Measurements from ENCODE around the gene TNXB. TPM values are rescaled to one million over a fixed set of nuclear protein-coding genes. Genes with fewer than 3 reads are reported as not detected.
"Not testable (repeated sequence)": the region's sequence is repeated elsewhere in the genome, so short reads cannot be mapped to it uniquely, and the experiment has no call there.

Gene TNXB
- polyA plus RNA-seq, 1 donor, result 125 TPM

- not testable (repeated sequence) for DNase-seq
These were observed 35.1 kb upstream of the TNXB start for GRCh38 chr6:32144238-32144637.

- DNase-seq, result no peak
These were observed 31.4 kb upstream of the TNXB start for GRCh38 chr6:32140420-32141046.

- DNase-seq, result no peak
These were observed 30.5 kb upstream of the TNXB start for GRCh38 chr6:32139590-32139989.

- no peak for DNase-seq
These were observed 28.3 kb upstream of the TNXB start for GRCh38 chr6:32137454-32137853.

- DNase-seq, result no peak
These were observed 24.6 kb upstream of the TNXB start for GRCh38 chr6:32133786-32134185.

- DNase-seq, result no peak
These were observed 23.0 kb upstream of the TNXB start for GRCh38 chr6:32132110-32132509.

GRCh38 chr6:32131439-32131948 is 22.4 kb upstream of the TNXB start:
- no peak for DNase-seq

GRCh38 chr6:32129297-32130088 is 20.4 kb upstream of the TNXB start:
- DNase-seq, result no peak

- DNase-seq, result no peak
These were observed 19.7 kb upstream of the TNXB start for GRCh38 chr6:32128751-32129296.

GRCh38 chr6:32127717-32128592 is 18.8 kb upstream of the TNXB start, which contains the start of gene ATF6B:
Gene ATF6B, minus strand, starts transcription at chr6:32128246. Its CDS starts 39 bp downstream, at chr6:32128207.
- DNase-seq, result peak; percentile 99

- DNase-seq, result no peak
These were observed 18.2 kb upstream of the TNXB start for GRCh38 chr6:32127409-32127716.

- no peak for DNase-seq
These were observed 17.7 kb upstream of the TNXB start for GRCh38 chr6:32126880-32127279.

- no peak for DNase-seq
These were observed 14.5 kb upstream of the TNXB start for GRCh38 chr6:32123681-32124080.

- DNase-seq, result no peak
These were observed 11.5 kb upstream of the TNXB start for GRCh38 chr6:32120573-32121059.

GRCh38 chr6:32118782-32119628 is 9.9 kb upstream of the TNXB start:
- DNase-seq, result peak; percentile 87

GRCh38 chr6:32117461-32117860 is 8.3 kb upstream of the TNXB start:
- no peak for DNase-seq

- no peak for DNase-seq
These were observed 7.5 kb upstream of the TNXB start for GRCh38 chr6:32116674-32117073.

GRCh38 chr6:32115623-32116022 is 6.5 kb upstream of the TNXB start:
- no peak for DNase-seq

GRCh38 chr6:32114796-32115195 is 5.7 kb upstream of the TNXB start:
- no peak for DNase-seq

- peak; percentile 94 for DNase-seq
These were observed 4.5 kb upstream of the TNXB start for GRCh38 chr6:32113386-32114352.

Measured in hindlimb muscle (tissue), 1 donor.